Pancreas (tissue), 10 donors: ENCODE data around the gene SNX12. TPM values are rescaled to one million over a fixed set of nuclear protein-coding genes. Genes with fewer than 3 reads are reported as not detected.
A peak's percentile ranks its signal among the peaks of the same experiment; 100 is the strongest.

Experiments used
- ATAC-seq, 4 donors: fragments of 200-7000 bp; cut with Tn5 transposase; one replicate each; pipeline versions ENCODE4 v1.8.0 to v1.9.1; 2020; ENCODE audit warnings: mild to moderate bottlenecking in 4 of 4, moderate library complexity in 4 of 4
- DNase-seq, 6 donors: peaks; one replicate each; pipeline ENCODE4 v3.0.0-alpha.2; 2020
- FAIRE-seq: peaks from 2 replicates; lab custom pipeline; 2012; peaks lifted over from hg19 to GRCh38; lab: Jason Lieb, UNC
- H3K27ac ChIP-seq, 4 donors: fragments of 200-600 bp; sonication (generic); 1 replicate in 3 of 4; 2 replicates in 1 of 4; pipeline versions ENCODE4 v1.5.0 to v1.8.0; 2020
- H3K27me3 ChIP-seq, 4 donors: fragments of 200-600 bp; one replicate each; pipeline ENCODE4 v1.8.0; 2021
- H3K36me3 ChIP-seq, 3 donors: fragments of 200-600 bp; sonication (generic) in 1 of 3; one replicate each; pipeline versions ENCODE4 v1.5.0 to v1.8.0; 2020 to 2021
- H3K4me1 ChIP-seq, 3 donors: fragments of 200-600 bp; one replicate each; pipeline ENCODE4 v1.8.0; 2021
- H3K4me3 ChIP-seq, 4 donors: fragments of 200-600 bp; sonication (generic) in 2 of 4; one replicate each; pipeline versions ENCODE4 v1.5.0 to v1.8.0; 2020 to 2021
- H3K9me3 ChIP-seq, 4 donors: fragments of 200-600 bp; one replicate each; pipeline ENCODE4 v1.8.0; 2021
- CTCF ChIP-seq, 4 donors: fragments of 200-600 bp; sonication (generic) in 3 of 4; IDR thresholded peaks; one replicate each; pipeline versions ENCODE4 v1.5.0 to v1.8.0; 2021; ENCODE audit warnings: antibody characterized with exemption in 4 of 4
- WGBS, 2 donors: extraction: QIAGEN DNeasy Blood & Tissue Kit; methylation state at CpG; one replicate each; pipeline ENCODE4 v1.1.7; 2013; 5-methylcytosine and 5-hydroxymethylcytosine counted together
- intact Hi-C, 3 donors: fragments of 100-400 bp; cut with DNase I; formaldehyde crosslinking; loops; one replicate each; pipeline versions ENCODE4 v1.11.1 to v1.14.2; 2022
- polyA plus RNA-seq, 2 donors: library from polyadenylated mRNA; stranded (reverse); fragments of 200-250 nt; gene quantifications; one replicate each; pipeline ENCODE4 v1.2.3, GENCODE V29; 2013
- total RNA-seq, 6 donors: library from RNA; stranded (reverse); fragmentation: NEBNext Ultra II Directional in 4 of 6; extraction: Animal tissue kit (Norgen Biotek cat#: 25700) in 4 of 6; gene quantifications; one replicate each; pipeline versions ENCODE4 v1.2.1 to v1.2.4, GENCODE V29; 2021 to 2023
- donor health status: healthy with polysubstance abuse.
- donor health status: DM: no; HTN: no; CAD: no; lungs with moderate emphysema.
- donor health status: DM: no; HTN: no; CAD: no.
- donor health status: control.
- donor health status: control.
- donor health status: Bipolar disorder and iron deficiency.
- donor health status: DM: yes; HTN: yes; CAD: no.
- donor health status: DM: no; HTN: no; CAD: no.
- donor health status: DM: no; HTN: no; CAD: no.
- donor health status: DM: yes; HTN: yes; CAD: no.

Gene SNX12
- total and polyA plus RNA-seq, 8 donors = 9.8 to 31.3 (median 21.5) TPM

GRCh38 chrX:71081330-71082123 is 13.4 kb upstream of the SNX12 start:
- DNase-seq (no peak), FAIRE-seq (no peak), ATAC-seq (no peak)
- H3K27me3 ChIP-seq = peaks cover 0 to 5% (median 2%) of the 10 kb centered on the region in 4 donors
- no peak overlapping the region for H3K27ac ChIP-seq
- intact Hi-C loops = no loop called here
- no peaks in the 10 kb centered on the region for H3K9me3 ChIP-seq
- no peaks in the 10 kb centered on the region for H3K36me3 ChIP-seq
- WGBS, 2 donors = 35 to 39% methylated on average over 3 of the region's 3 CpGs
- H3K4me1 ChIP-seq = no peaks in the 10 kb centered on the region
- H3K4me3 ChIP-seq = no peak overlapping the region
- TF ChIP-seq CTCF (IDR thresholded peaks at IDR 0.05) = no peak

GRCh38 chrX:71070531-71070930 is 2.4 kb upstream of the SNX12 start:
- no peak for FAIRE-seq
- peaks cover 0 to 7% (median 0%) of the 10 kb centered on the region in 4 donors for H3K27me3 ChIP-seq
- no peak for TF ChIP-seq CTCF (IDR thresholded peaks at IDR 0.05)
- WGBS, 2 donors = 43 to 47% methylated on average over 5 of the region's 5 CpGs
- no peak for ATAC-seq
- intact Hi-C loops = no loop called here
- no peaks in the 10 kb centered on the region for H3K4me1 ChIP-seq
- no peaks in the 10 kb centered on the region for H3K36me3 ChIP-seq
- DNase-seq = no peak
- no peaks in the 10 kb centered on the region for H3K9me3 ChIP-seq
- no peak overlapping the region for H3K27ac ChIP-seq
- H3K4me3 ChIP-seq = no peak overlapping the region

DNA sequence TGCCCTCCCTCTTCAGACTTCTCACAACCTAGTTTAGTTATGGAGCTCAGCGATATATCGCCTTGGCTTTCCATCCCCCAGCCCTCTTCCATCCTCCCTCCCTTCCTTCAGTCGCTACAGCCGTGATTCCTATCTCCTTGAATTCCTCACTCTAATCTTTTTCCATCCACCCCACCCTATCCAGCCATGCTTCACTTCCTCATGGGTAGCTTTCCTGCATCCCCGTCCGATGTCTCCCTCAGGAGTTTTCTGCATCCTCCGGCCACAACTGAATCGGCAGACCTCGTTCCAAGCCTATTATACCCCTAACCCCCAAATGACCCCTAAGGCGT is 456 bp downstream of the SNX12 start:
- intact Hi-C loops = no loop called here
- peak; percentile 1 to 5 (median 4) for ATAC-seq
- FAIRE-seq = no peak

GRCh38 chrX:71067089-71067488 is 1.0 kb downstream of the SNX12 start:
- 8 to 22% methylated on average over 2 of the region's 2 CpGs for WGBS, 2 donors
- Histone ChIP-seq H3K4me3 (peak overlapping the region in 3 of 4 donors; percentile 33 to 57 (median 47)), H3K27me3 (peaks cover 0 to 7% (median 0%) of the 10 kb centered on the region in 4 donors), H3K4me1 (no peaks in the 10 kb centered on the region), H3K27ac (peak overlapping the region in 1 of 4 donors; percentile 73), H3K9me3 (no peaks in the 10 kb centered on the region), H3K36me3 (no peaks in the 10 kb centered on the region)
- intact Hi-C loops = no loop called here
- ATAC-seq (no peak), FAIRE-seq (no peak), DNase-seq (no peak)
- TF ChIP-seq CTCF (IDR thresholded peaks at IDR 0.05) = no peak

More for the DNA sequence above, 456 bp downstream of the SNX12 start:
- no peaks in the 10 kb centered on the region for H3K4me1 ChIP-seq
- 1 to 26% methylated on average over 10 of the region's 10 CpGs for WGBS, 2 donors
- H3K36me3 ChIP-seq = no peaks in the 10 kb centered on the region
- H3K4me3 ChIP-seq = peak overlapping the region; percentile 26 to 57 (median 40)
- H3K27me3 ChIP-seq = peaks cover 0 to 7% (median 0%) of the 10 kb centered on the region in 4 donors
- no peaks in the 10 kb centered on the region for H3K9me3 ChIP-seq
- DNase-seq = no peak
- peak overlapping the region in 3 of 4 donors; percentile 16 to 73 (median 70) for H3K27ac ChIP-seq
- TF ChIP-seq CTCF (IDR thresholded peaks at IDR 0.05) = no peak

DNA sequence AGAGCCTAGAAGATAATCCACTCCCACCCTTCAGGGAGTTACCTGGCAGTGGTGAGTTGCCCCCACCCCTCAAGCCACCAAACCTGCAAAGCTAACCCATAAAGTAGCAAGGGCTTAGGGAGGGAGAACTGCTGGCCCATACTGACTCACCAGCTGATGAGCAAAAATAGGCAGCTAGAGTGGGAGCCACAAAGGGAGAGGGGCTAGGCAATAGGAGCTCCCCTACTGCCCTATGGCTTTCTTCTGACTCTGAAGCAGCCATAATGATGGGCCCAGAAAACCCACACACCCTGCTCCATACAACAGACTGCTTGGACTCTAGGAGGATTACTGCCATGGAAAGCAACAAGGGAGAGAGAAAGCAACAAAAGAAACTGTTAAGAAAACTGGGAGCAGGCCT is 8.0 kb downstream of the SNX12 start:
- Histone ChIP-seq H3K27ac (no peak overlapping the region), H3K27me3 (no peaks in the 10 kb centered on the region), H3K4me3 (no peak overlapping the region), H3K36me3 (peaks cover 0 to 9% (median 0%) of the 10 kb centered on the region in 3 donors), H3K4me1 (no peaks in the 10 kb centered on the region), H3K9me3 (no peaks in the 10 kb centered on the region)
- no peak for TF ChIP-seq CTCF (IDR thresholded peaks at IDR 0.05)
- no peak for DNase-seq
- no peak for FAIRE-seq
- intact Hi-C loops = no loop called here
- no peak for ATAC-seq
